ENCODE results near the gene FBXW7. TPM values are rescaled to one million over a fixed set of nuclear protein-coding genes. Genes with fewer than 3 reads are reported as not detected.

The FBXW7 gene
- total RNA-seq, 1 experiment from 2014 or later = 30.9 TPM

DNA sequence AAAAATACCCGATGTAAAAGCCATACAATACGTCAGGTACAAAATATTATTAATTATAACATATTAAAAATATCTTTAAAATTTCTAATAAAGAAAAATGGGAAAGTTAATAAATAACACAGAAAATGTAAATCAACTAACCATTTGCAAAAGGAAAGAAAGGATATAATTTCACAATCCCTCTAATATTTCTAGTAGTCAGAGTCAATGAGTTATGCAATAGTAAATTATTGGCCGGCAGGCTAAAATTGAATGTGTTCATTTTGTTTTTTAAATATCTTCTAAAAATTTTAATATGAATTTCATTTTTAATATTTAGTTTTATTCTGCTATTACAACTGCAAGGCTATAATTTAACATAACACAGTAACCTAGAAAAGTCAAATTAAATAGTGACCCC lies 155.7 kb downstream of the FBXW7 start:
- Histone ChIP-seq H3K4me3 (ENCODE audit: low read length) (no peak overlapping the region), H3K9me3 (ENCODE audit: low read length) (no peaks in the 10 kb centered on the region), H3K9ac (ENCODE audit: low read length) (no peak overlapping the region), H3K36me3 (ENCODE audit: insufficient read depth, low read length) (no peaks in the 10 kb centered on the region), H4K20me1 (ENCODE audit: insufficient read depth, low read depth, low read length) (peaks cover 40% of the 10 kb centered on the region), H3K9me2 (replicated peaks; ENCODE audit: insufficient read depth, low read length) (no peaks in the 10 kb centered on the region), H2AFZ (ENCODE audit: low read length) (no peak overlapping the region), H3K27me3 (ENCODE audit: low read length) (no peaks in the 10 kb centered on the region), H3K4me2 (ENCODE audit: low read depth, low read length, poor library complexity, severe bottlenecking) (no peak overlapping the region), H3K79me2 (ENCODE audit: low read length) (no peaks in the 10 kb centered on the region; the same call in 1 of the 2 replicates), H3K27ac (ENCODE audit: low read length) (no peak overlapping the region), H3K4me1 (ENCODE audit: low read length) (no peaks in the 10 kb centered on the region)
- DNase-seq = no peak

DNA sequence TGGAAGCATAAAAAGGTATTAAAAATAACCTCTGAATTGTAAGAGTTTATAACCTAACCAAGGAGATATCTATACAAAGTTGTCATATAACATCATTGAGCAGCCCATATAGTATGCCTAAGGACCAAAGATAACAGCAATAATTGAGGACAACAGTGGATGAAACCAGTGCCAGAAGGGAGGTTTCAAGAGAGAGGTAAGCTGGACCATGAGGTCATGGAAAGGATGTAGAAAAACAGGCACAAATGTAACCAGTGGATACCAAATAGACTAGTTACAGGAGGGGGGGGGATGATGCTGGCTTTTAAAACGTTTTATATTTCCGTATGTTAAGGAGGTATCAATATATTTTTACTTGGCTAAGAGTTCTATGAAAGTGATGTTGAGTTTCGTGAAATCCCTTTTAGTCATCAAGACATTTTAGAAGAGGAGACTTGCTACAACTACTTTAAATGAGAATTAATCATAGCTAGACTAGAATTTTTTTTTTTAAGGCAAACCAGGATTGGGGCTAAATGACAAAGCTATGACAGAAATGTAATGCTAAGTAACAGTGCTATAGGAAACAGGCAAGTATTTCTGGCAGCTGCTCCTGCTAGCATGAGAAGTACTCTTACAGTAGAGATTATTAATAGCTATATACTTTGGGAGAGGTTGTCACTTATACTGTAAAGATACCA lies 161.1 kb downstream of the FBXW7 start:
- Histone ChIP-seq H3K4me2 (ENCODE audit: low read depth, low read length, poor library complexity, severe bottlenecking) (no peak overlapping the region), H3K9me2 (replicated peaks; ENCODE audit: insufficient read depth, low read length) (no peaks in the 10 kb centered on the region), H3K4me1 (ENCODE audit: low read length) (no peaks in the 10 kb centered on the region), H3K36me3 (ENCODE audit: insufficient read depth, low read length) (no peaks in the 10 kb centered on the region), H3K9me3 (ENCODE audit: low read length) (no peaks in the 10 kb centered on the region), H3K9ac (ENCODE audit: low read length) (no peak overlapping the region), H3K27me3 (ENCODE audit: low read length) (no peaks in the 10 kb centered on the region), H3K4me3 (ENCODE audit: low read length) (no peak overlapping the region), H3K27ac (ENCODE audit: low read length) (no peak overlapping the region), H3K79me2 (ENCODE audit: low read length) (no peaks in the 10 kb centered on the region), H4K20me1 (ENCODE audit: insufficient read depth, low read depth, low read length) (peaks cover 61% of the 10 kb centered on the region), H2AFZ (ENCODE audit: low read length) (no peak overlapping the region)
- no peak for DNase-seq

DNA sequence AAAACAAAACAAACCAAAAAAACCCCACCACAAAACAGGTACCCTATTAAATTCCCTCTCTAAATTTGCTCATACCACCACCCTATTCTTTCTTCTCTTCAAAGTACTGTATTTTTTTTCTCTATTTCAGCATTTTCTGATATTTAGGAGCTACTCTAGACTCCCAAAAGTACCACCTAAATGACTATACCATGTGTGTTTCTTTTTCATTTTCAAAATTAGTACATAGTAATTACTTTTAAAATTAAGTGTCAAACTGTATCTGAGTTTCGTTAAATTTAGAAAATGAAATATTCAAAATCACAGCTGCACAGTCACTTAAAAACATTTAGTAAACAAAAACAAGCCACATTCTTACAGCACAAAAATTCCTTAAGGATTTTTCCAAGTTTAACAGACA lies 161.7 kb downstream of the FBXW7 start:
- no peak overlapping the region for H3K4me2 ChIP-seq (ENCODE audit: low read depth, low read length, poor library complexity, severe bottlenecking)
- no peak for DNase-seq

DNA sequence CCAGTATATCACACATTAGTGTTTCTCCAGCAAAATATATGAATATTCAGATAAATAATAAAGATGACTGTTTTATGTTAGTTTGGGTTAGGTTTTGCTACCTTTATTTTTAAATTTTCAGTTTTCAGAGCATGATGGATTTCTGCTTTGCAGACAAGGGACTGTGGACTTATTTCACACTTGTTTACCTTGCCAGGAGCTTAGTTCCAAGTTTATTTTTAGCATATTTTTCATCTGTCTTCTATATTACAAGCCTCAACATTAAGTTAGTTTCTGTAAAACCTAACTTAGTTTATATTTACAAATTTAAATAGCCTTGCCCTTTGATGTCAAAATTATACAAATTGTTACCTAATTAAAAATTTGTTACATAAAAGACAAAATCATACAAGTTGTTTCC lies 163.4 kb downstream of the FBXW7 start:
- no peaks in the 10 kb centered on the region for H3K79me2 ChIP-seq (ENCODE audit: low read length)
- H3K27me3 ChIP-seq (ENCODE audit: low read length) = no peaks in the 10 kb centered on the region
- H3K4me1 ChIP-seq (ENCODE audit: low read length) = no peaks in the 10 kb centered on the region
- peaks cover 59% of the 10 kb centered on the region for H4K20me1 ChIP-seq (ENCODE audit: insufficient read depth, low read depth, low read length)
- DNase-seq = no peak
- no peak overlapping the region for H3K4me2 ChIP-seq (ENCODE audit: low read depth, low read length, poor library complexity, severe bottlenecking)
- H3K27ac ChIP-seq (ENCODE audit: low read length) = no peak overlapping the region
- no peak overlapping the region for H2AFZ ChIP-seq (ENCODE audit: low read length)
- H3K36me3 ChIP-seq (ENCODE audit: insufficient read depth, low read length) = no peaks in the 10 kb centered on the region
- no peak overlapping the region for H3K4me3 ChIP-seq (ENCODE audit: low read length)
- H3K9me2 ChIP-seq (replicated peaks; ENCODE audit: insufficient read depth, low read length) = no peaks in the 10 kb centered on the region
- no peaks in the 10 kb centered on the region for H3K9me3 ChIP-seq (ENCODE audit: low read length)
- H3K9ac ChIP-seq (ENCODE audit: low read length) = no peak overlapping the region

More for the DNA sequence above, 161.7 kb downstream of the FBXW7 start:
- Histone ChIP-seq H2AFZ (ENCODE audit: low read length) (no peak overlapping the region), H3K4me1 (ENCODE audit: low read length) (no peaks in the 10 kb centered on the region), H3K27me3 (ENCODE audit: low read length) (no peaks in the 10 kb centered on the region), H3K4me3 (ENCODE audit: low read length) (no peak overlapping the region), H4K20me1 (ENCODE audit: insufficient read depth, low read depth, low read length) (peaks cover 65% of the 10 kb centered on the region), H3K36me3 (ENCODE audit: insufficient read depth, low read length) (no peaks in the 10 kb centered on the region), H3K9me3 (ENCODE audit: low read length) (no peaks in the 10 kb centered on the region), H3K79me2 (ENCODE audit: low read length) (no peaks in the 10 kb centered on the region), H3K9me2 (replicated peaks; ENCODE audit: insufficient read depth, low read length) (no peaks in the 10 kb centered on the region), H3K9ac (ENCODE audit: low read length) (no peak overlapping the region), H3K27ac (ENCODE audit: low read length) (no peak overlapping the region)

DNA sequence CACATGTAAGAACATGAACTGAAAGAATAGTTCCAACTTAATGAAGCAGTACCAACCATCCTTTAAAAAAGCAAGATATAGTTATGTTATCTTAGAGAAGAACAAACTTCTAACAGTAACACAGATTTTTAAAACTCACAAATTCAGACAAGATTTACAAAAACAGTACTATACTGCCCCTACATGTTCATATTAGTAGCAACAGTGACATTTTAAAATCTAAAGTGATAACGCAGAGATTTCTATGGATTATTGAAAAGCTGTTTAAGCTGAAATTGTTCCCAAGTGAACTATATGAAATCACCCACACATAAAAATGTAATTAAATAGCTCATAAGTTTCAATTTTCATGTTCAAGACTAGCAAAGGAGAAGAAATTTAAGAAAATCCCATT lies 166.0 kb downstream of the FBXW7 start:
- Histone ChIP-seq H3K27ac (ENCODE audit: low read length) (no peak overlapping the region), H3K9me3 (ENCODE audit: low read length) (no peaks in the 10 kb centered on the region), H3K79me2 (ENCODE audit: low read length) (no peaks in the 10 kb centered on the region), H3K4me3 (ENCODE audit: low read length) (no peak overlapping the region), H3K4me1 (ENCODE audit: low read length) (no peaks in the 10 kb centered on the region), H3K36me3 (ENCODE audit: insufficient read depth, low read length) (no peaks in the 10 kb centered on the region), H3K9me2 (replicated peaks; ENCODE audit: insufficient read depth, low read length) (no peaks in the 10 kb centered on the region), H3K27me3 (ENCODE audit: low read length) (no peaks in the 10 kb centered on the region), H3K4me2 (ENCODE audit: low read depth, low read length, poor library complexity, severe bottlenecking) (no peak overlapping the region), H4K20me1 (ENCODE audit: insufficient read depth, low read depth, low read length) (peaks cover 57% of the 10 kb centered on the region), H2AFZ (ENCODE audit: low read length) (no peak overlapping the region), H3K9ac (ENCODE audit: low read length) (no peak overlapping the region)
- DNase-seq = no peak

DNA sequence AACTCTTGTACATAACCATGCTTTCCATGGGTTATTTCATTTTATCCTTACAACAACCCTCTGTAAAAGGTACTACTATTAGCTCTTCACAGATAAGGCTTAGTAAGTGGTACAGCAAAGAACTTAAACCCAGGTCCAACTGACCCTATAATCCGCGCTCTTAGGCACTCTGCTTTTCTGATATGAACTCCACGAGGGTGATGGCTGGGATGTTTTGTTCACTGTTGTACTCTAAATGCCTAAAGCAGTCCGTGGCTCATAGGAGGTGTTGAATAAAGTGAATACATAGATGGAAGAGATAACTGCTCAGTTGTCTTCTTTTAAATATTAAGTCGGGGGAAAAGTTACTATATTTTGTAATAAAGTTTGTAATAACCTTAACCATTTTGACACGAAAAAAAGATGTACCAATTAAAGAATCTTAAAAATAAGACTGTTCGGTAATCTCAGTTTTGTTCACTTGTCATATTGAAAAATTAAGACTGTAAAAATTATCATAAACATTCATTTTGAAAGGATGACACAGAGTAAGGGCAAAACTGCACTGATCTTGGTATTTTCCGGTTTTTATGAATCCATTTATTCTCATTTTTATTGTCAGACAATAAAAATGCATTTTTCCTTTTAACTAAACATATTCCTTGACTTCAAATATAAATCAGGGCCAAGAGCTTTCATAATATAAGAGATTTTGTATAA lies 166.5 kb downstream of the FBXW7 start:
- no peak overlapping the region for H3K9ac ChIP-seq (ENCODE audit: low read length)
- H3K4me2 ChIP-seq (ENCODE audit: low read depth, low read length, poor library complexity, severe bottlenecking) = no peak overlapping the region
- H3K4me1 ChIP-seq (ENCODE audit: low read length) = no peaks in the 10 kb centered on the region
- H3K27me3 ChIP-seq (ENCODE audit: low read length) = no peaks in the 10 kb centered on the region
- H3K27ac ChIP-seq (ENCODE audit: low read length) = no peak overlapping the region
- no peak for DNase-seq
- no peaks in the 10 kb centered on the region for H3K9me2 ChIP-seq (replicated peaks; ENCODE audit: insufficient read depth, low read length)
- no peak overlapping the region for H3K4me3 ChIP-seq (ENCODE audit: low read length)
- no peaks in the 10 kb centered on the region for H3K36me3 ChIP-seq (ENCODE audit: insufficient read depth, low read length)
- no peak overlapping the region for H2AFZ ChIP-seq (ENCODE audit: low read length)
- H3K9me3 ChIP-seq (ENCODE audit: low read length) = no peaks in the 10 kb centered on the region
- H3K79me2 ChIP-seq (ENCODE audit: low read length) = no peaks in the 10 kb centered on the region
- H4K20me1 ChIP-seq (ENCODE audit: insufficient read depth, low read depth, low read length) = peaks cover 51% of the 10 kb centered on the region

DNA sequence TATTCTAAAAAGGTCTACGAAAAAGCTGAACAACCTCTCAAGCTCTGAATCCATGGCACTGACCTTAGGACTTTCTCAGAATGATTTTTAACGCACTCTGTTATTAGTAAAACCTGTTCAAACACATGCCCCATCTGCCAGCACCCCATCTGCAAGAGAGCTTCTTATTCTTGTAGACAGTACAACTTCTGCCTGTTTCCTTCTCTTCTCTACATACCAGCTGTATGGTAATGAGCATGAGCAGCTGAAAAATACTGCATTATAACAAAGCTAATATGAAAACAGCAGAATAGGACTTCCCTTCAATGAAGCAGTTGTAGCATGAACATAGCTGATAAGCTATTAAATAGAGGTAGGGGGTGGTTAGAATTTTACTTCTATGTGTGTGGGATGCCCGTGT lies 167.9 kb downstream of the FBXW7 start:
- H3K36me3 ChIP-seq (ENCODE audit: insufficient read depth, low read length) = no peaks in the 10 kb centered on the region
- no peaks in the 10 kb centered on the region for H3K27me3 ChIP-seq (ENCODE audit: low read length)
- H4K20me1 ChIP-seq (ENCODE audit: insufficient read depth, low read depth, low read length) = peaks cover 44% of the 10 kb centered on the region
- no peaks in the 10 kb centered on the region for H3K9me2 ChIP-seq (replicated peaks; ENCODE audit: insufficient read depth, low read length)
- H3K9ac ChIP-seq (ENCODE audit: low read length) = no peak overlapping the region
- DNase-seq = no peak
- no peak overlapping the region for H3K4me3 ChIP-seq (ENCODE audit: low read length)
- H3K27ac ChIP-seq (ENCODE audit: low read length) = no peak overlapping the region
- H3K4me1 ChIP-seq (ENCODE audit: low read length) = no peaks in the 10 kb centered on the region
- no peaks in the 10 kb centered on the region for H3K9me3 ChIP-seq (ENCODE audit: low read length)
- H3K4me2 ChIP-seq (ENCODE audit: low read depth, low read length, poor library complexity, severe bottlenecking) = no peak overlapping the region
- H2AFZ ChIP-seq (ENCODE audit: low read length) = no peak overlapping the region
- no peaks in the 10 kb centered on the region for H3K79me2 ChIP-seq (ENCODE audit: low read length)

DNA sequence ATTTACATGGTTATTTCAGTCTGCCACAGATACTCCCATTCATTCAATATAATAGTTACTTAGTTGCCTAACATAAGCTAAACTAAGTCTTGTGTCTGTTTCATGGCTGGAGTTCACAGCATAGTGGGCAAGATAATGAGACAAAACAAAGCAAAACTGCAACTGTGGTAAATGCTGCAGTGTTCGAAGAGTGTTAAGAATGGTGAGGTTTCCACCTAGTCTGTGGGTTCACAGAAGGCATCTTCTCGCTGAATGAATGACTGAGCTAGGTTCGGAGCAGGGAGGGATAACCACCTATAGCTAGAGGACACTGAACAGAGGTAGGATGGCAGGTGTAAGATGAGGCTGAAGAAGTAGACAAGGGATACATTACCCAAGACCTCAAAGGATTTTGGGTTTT lies 171.0 kb downstream of the FBXW7 start:
- no peaks in the 10 kb centered on the region for H3K79me2 ChIP-seq (ENCODE audit: low read length)
- no peak overlapping the region for H3K4me2 ChIP-seq (ENCODE audit: low read depth, low read length, poor library complexity, severe bottlenecking)
- H3K9ac ChIP-seq (ENCODE audit: low read length) = no peak overlapping the region
- H3K9me2 ChIP-seq (replicated peaks; ENCODE audit: insufficient read depth, low read length) = no peaks in the 10 kb centered on the region
- DNase-seq = no peak
- H3K4me3 ChIP-seq (ENCODE audit: low read length) = no peak overlapping the region
- no peaks in the 10 kb centered on the region for H3K27me3 ChIP-seq (ENCODE audit: low read length)
- H4K20me1 ChIP-seq (ENCODE audit: insufficient read depth, low read depth, low read length) = peaks cover 29% of the 10 kb centered on the region
- no peaks in the 10 kb centered on the region for H3K36me3 ChIP-seq (ENCODE audit: insufficient read depth, low read length)
- no peaks in the 10 kb centered on the region for H3K9me3 ChIP-seq (ENCODE audit: low read length)
- H2AFZ ChIP-seq (ENCODE audit: low read length) = no peak overlapping the region
- H3K4me1 ChIP-seq (ENCODE audit: low read length) = no peaks in the 10 kb centered on the region
- H3K27ac ChIP-seq (ENCODE audit: low read length) = no peak overlapping the region

All from Karpas-422 (cell line).